Measurements from ENCODE around the gene MAB21L1. TPM values are rescaled to one million over a fixed set of nuclear protein-coding genes. Genes with fewer than 3 reads are reported as not detected.

The MAB21L1 gene
- total RNA-seq, 1 experiment from 2014 or later, result not detected

GRCh38 chr13:35478271-35479037 lies 2.0 kb upstream of the MAB21L1 start:
- no peak for DNase-seq (ENCODE audit: low read depth, low spot score)
- Histone ChIP-seq H3K4me3 (replicated peaks in 1 of 2; ENCODE audit: low read depth in 1 of 2, low read length in 2 of 2) (no peak overlapping the region), H3K4me1 (ENCODE audit: control insufficient read depth in 1 of 2, insufficient read depth in 2 of 2, low read length in 2 of 2) (no peaks in the 10 kb centered on the region), H4K20me1 (ENCODE audit: insufficient read depth) (no peaks in the 10 kb centered on the region), H3K27ac (ENCODE audit: low read depth, low read length) (no peak overlapping the region), H3K36me3 (ENCODE audit: control insufficient read depth in 1 of 2, insufficient read depth in 2 of 2, low read length in 2 of 2) (no peaks in the 10 kb centered on the region), H3K79me2 (ENCODE audit: insufficient read depth, low read length) (no peaks in the 10 kb centered on the region), H3K9ac (ENCODE audit: low read length) (no peak overlapping the region), H3K27me3 (ENCODE audit: insufficient read depth, low read length) (no peaks in the 10 kb centered on the region), H2AFZ (ENCODE audit: low read depth, low read length, poor library complexity, severe bottlenecking) (no peak overlapping the region), H3K4me2 (ENCODE audit: low read length) (no peak overlapping the region), H3K9me3 (ENCODE audit: control insufficient read depth in 1 of 2, insufficient read depth in 1 of 2, low read depth in 1 of 2, low read length in 2 of 2) (no peaks in the 10 kb centered on the region), H3K9me2 (ENCODE audit: insufficient read depth) (no peaks in the 10 kb centered on the region)
- ChIA-PET CTCF (no interaction called here), POLR2A (no interaction called here), RAD21 (ENCODE audit: low non-redundant PET in 1 of 2, low total read pairs in 2 of 2, uncharacterized antibody in 2 of 2, unreplicated experiment in 2 of 2) (no interaction called here)
- TF ChIP-seq ATF3 (IDR thresholded peaks at IDR 0.05) (no peak), CEBPB (IDR thresholded peaks at IDR 0.05; ENCODE audit: low read depth) (no peak), SP1 (IDR thresholded peaks at IDR 0.05; ENCODE audit: low read depth) (no peak), TCF7L2 (IDR thresholded peaks at IDR 0.05; ENCODE audit: borderline replicate concordance, extremely low read depth, insufficient read depth, insufficient read length) (no peak), ZFX (IDR thresholded peaks at IDR 0.05) (no peak), JUND (IDR thresholded peaks at IDR 0.05) (no peak), ZNF274 (IDR thresholded peaks at IDR 0.05; ENCODE audit: low read depth, low read length) (no peak), YY1 (IDR thresholded peaks at IDR 0.05; ENCODE audit: extremely low read depth, insufficient replicate concordance, low read depth, low read length) (no peak), EGR1 (IDR thresholded peaks at IDR 0.05; ENCODE audit: low read depth) (no peak), ELF1 (IDR thresholded peaks at IDR 0.05; ENCODE audit: borderline replicate concordance, low read depth) (no peak)
- ATAC-seq, result no peak
- intact Hi-C loops (cut with micrococcal nuclease), result no loop called here
- BruUV-seq (replicated peaks), result no TSS peak

- H3K9me3 ChIP-seq (ENCODE audit: control insufficient read depth in 1 of 2, insufficient read depth in 1 of 2, low read depth in 1 of 2, low read length in 2 of 2), result no peaks in the 10 kb centered on the region
- H3K4me2 ChIP-seq (ENCODE audit: low read length), result no peak overlapping the region
- POLR2A ChIA-PET, result no interaction called here
- no peak for DNase-seq (ENCODE audit: low read depth, low spot score)
- H4K20me1 ChIP-seq (ENCODE audit: insufficient read depth), result no peaks in the 10 kb centered on the region
- no peak overlapping the region for H3K9ac ChIP-seq (ENCODE audit: low read length)
- H3K4me3 ChIP-seq (replicated peaks in 1 of 2; ENCODE audit: low read depth in 1 of 2, low read length in 2 of 2), result no peak overlapping the region
- TF ChIP-seq POLR2A (IDR thresholded peaks at IDR 0.05; ENCODE audit: borderline replicate concordance, extremely low read depth, insufficient read depth, insufficient read length) (no peak), SIN3A (IDR thresholded peaks at IDR 0.05; ENCODE audit: low read depth) (no peak), CEBPB (IDR thresholded peaks at IDR 0.05; ENCODE audit: low read depth) (no peak)
- RAD21 ChIA-PET (ENCODE audit: low non-redundant PET in 1 of 2, low total read pairs in 2 of 2, uncharacterized antibody in 2 of 2, unreplicated experiment in 2 of 2), result no interaction called here
- H3K27me3 ChIP-seq (ENCODE audit: insufficient read depth, low read length), result no peaks in the 10 kb centered on the region
- H2AFZ ChIP-seq (ENCODE audit: low read depth, low read length, poor library complexity, severe bottlenecking), result no peak overlapping the region
- no peak overlapping the region for H3K27ac ChIP-seq (ENCODE audit: low read depth, low read length)
- ATAC-seq, result no peak
- CTCF ChIA-PET, result no interaction called here
- no peaks in the 10 kb centered on the region for H3K4me1 ChIP-seq (ENCODE audit: control insufficient read depth in 1 of 2, insufficient read depth in 2 of 2, low read length in 2 of 2)
- no peaks in the 10 kb centered on the region for H3K79me2 ChIP-seq (ENCODE audit: insufficient read depth, low read length)
- intact Hi-C loops (cut with micrococcal nuclease), result no loop called here
- BruUV-seq (replicated peaks), result no TSS peak
- H3K9me2 ChIP-seq (ENCODE audit: insufficient read depth), result no peaks in the 10 kb centered on the region
- no peaks in the 10 kb centered on the region for H3K36me3 ChIP-seq (ENCODE audit: control insufficient read depth in 1 of 2, insufficient read depth in 2 of 2, low read length in 2 of 2)
These were observed 977 bp upstream of the MAB21L1 start for GRCh38 chr13:35477386-35477946.
